H9 (cell line): Measurements from ENCODE around the gene PTGER3. TPM values are rescaled to one million over a fixed set of nuclear protein-coding genes. Genes with fewer than 3 reads are reported as not detected.

Experiments
- DNase-seq: peaks from one replicate; pipeline ENCODE4 v3.0.0-alpha.2; 2017
- H2AFZ ChIP-seq: one replicate; pipeline ENCODE4 v1.6.1; 2013; ENCODE audit warnings: mild to moderate bottlenecking, low read length, control low read depth, moderate library complexity
- H2AK5ac ChIP-seq: 2 replicates; pipeline ENCODE4 v1.6.1; 2013; ENCODE audit warnings: low read length, control low read depth, mixed read lengths; ENCODE audit not compliant: insufficient read length
- H2BK120ac ChIP-seq: one replicate; pipeline ENCODE4 v1.6.1; 2013; ENCODE audit warnings: low read depth, mild to moderate bottlenecking, low read length, control low read depth, inconsistent platforms; ENCODE audit not compliant: poor library complexity, severe bottlenecking
- H2BK12ac ChIP-seq: 2 replicates; pipeline ENCODE4 v1.6.1; 2013; ENCODE audit warnings: low read length, control low read depth, mixed read lengths, low read depth; ENCODE audit not compliant: insufficient read length
- H2BK15ac ChIP-seq: 2 replicates; pipeline ENCODE4 v1.6.1; 2013; ENCODE audit warnings: low read depth, low read length, control low read depth
- H2BK20ac ChIP-seq: one replicate; pipeline ENCODE4 v1.6.1; 2013; ENCODE audit warnings: low read depth, mild to moderate bottlenecking, low read length, control low read depth, inconsistent platforms; ENCODE audit not compliant: poor library complexity, severe bottlenecking
- H2BK5ac ChIP-seq: 2 replicates; pipeline ENCODE4 v1.6.1; 2013; ENCODE audit warnings: low read length, control low read depth, mixed read lengths; ENCODE audit not compliant: insufficient read length
- H3K14ac ChIP-seq: 2 replicates; pipeline ENCODE4 v1.6.1; 2013; ENCODE audit warnings: low read length, control low read depth; ENCODE audit not compliant: insufficient read depth
- H3K18ac ChIP-seq: 2 replicates; pipeline ENCODE4 v1.6.1; 2013; ENCODE audit warnings: low read depth, mild to moderate bottlenecking, mixed read lengths, low read length, control low read depth; ENCODE audit not compliant: insufficient read length
- H3K23ac ChIP-seq: 2 replicates; pipeline ENCODE4 v1.6.1; 2013; ENCODE audit warnings: low read length, control low read depth, mixed read lengths, low read depth; ENCODE audit not compliant: insufficient read length
- H3K23me2 ChIP-seq: 2 replicates; pipeline ENCODE4 v1.6.1; 2013; ENCODE audit warnings: low read depth, mild to moderate bottlenecking, mixed read lengths, low read length, control low read depth; ENCODE audit not compliant: insufficient read length, poor library complexity, severe bottlenecking
- H3K27ac ChIP-seq: 2 replicates; pipeline ENCODE4 v1.5.1; 2013; ENCODE audit warnings: low read length, control low read depth, mixed read lengths, low read depth; ENCODE audit not compliant: insufficient read length
- H3K27me3 ChIP-seq: 2 replicates; pipeline ENCODE4 v1.6.1; 2013; ENCODE audit warnings: low read length, control low read depth, inconsistent platforms; ENCODE audit not compliant: insufficient read depth
- H3K4ac ChIP-seq: 2 replicates; pipeline ENCODE4 v1.6.1; 2013; ENCODE audit warnings: low read depth, mild to moderate bottlenecking, control low read depth, inconsistent platforms, low read length, moderate library complexity
- H3K4me1 ChIP-seq: 2 replicates; pipeline ENCODE4 v1.6.1; 2013; ENCODE audit warnings: low read length, control low read depth, inconsistent platforms; ENCODE audit not compliant: insufficient read depth
- H3K4me2 ChIP-seq: 2 replicates; pipeline ENCODE4 v1.6.1; 2013; ENCODE audit warnings: low read length, control low read depth, mixed read lengths; ENCODE audit not compliant: insufficient read length, insufficient read depth
- H3K56ac ChIP-seq: 2 replicates; pipeline ENCODE4 v1.6.1; 2013; ENCODE audit warnings: low read depth, mild to moderate bottlenecking, mixed read lengths, low read length, control low read depth; ENCODE audit not compliant: insufficient read length
- H3K79me1 ChIP-seq: 2 replicates; pipeline ENCODE4 v1.6.1; 2013; ENCODE audit warnings: low read depth, mild to moderate bottlenecking, moderate library complexity, low read length, control low read depth, inconsistent platforms; ENCODE audit not compliant: insufficient read depth, poor library complexity, severe bottlenecking
- H3K79me2 ChIP-seq: 2 replicates; pipeline ENCODE4 v1.6.1; 2013; ENCODE audit warnings: low read length, control low read depth, inconsistent platforms; ENCODE audit not compliant: insufficient read depth
- H3K9ac ChIP-seq: 2 replicates; pipeline ENCODE4 v1.6.1; 2013; ENCODE audit warnings: low read length, control low read depth, mixed read lengths; ENCODE audit not compliant: insufficient read length; ENCODE audit errors: extremely low read depth
- H3K9me3 ChIP-seq: one replicate; pipeline ENCODE4 v1.6.1; 2013; ENCODE audit warnings: low read depth, low read length, inconsistent platforms; ENCODE audit not compliant: control insufficient read depth
- H3T11ph ChIP-seq: one replicate; pipeline ENCODE4 v1.6.1; 2013; ENCODE audit warnings: mild to moderate bottlenecking, low read length, control low read depth, inconsistent platforms
- H4K20me1 ChIP-seq: one replicate; pipeline ENCODE4 v1.6.1; 2013; ENCODE audit not compliant: control insufficient read depth, insufficient read length, insufficient read depth
- H4K5ac ChIP-seq: 2 replicates; pipeline ENCODE4 v1.6.1; 2013; ENCODE audit warnings: low read depth, mild to moderate bottlenecking, mixed read lengths, low read length, control low read depth; ENCODE audit not compliant: insufficient read length
- H4K8ac ChIP-seq: replicated peaks from 2 replicates; pipeline ENCODE4 v1.6.1; 2013; ENCODE audit warnings: low read length, control low read depth, mixed read lengths, low read depth; ENCODE audit not compliant: insufficient read length
- H4K91ac ChIP-seq: 2 replicates; pipeline ENCODE4 v1.6.1; 2013; ENCODE audit warnings: low read depth, mild to moderate bottlenecking, moderate library complexity, mixed read lengths, low read length, control low read depth; ENCODE audit not compliant: insufficient read length
- H3K27ac Mint-ChIP-seq, 3 experiments: 2 replicates in 2 of 3; 3 replicates in 1 of 3; pipeline ENCODE4 v1.8.0; 2020 to 2021; ENCODE audit warnings: mixed read lengths in 3 of 3, mild to moderate bottlenecking in 1 of 3, moderate library complexity in 1 of 3
- H3K27me3 Mint-ChIP-seq: 2 replicates; pipeline ENCODE4 v1.8.0; 2021; ENCODE audit warnings: low read depth, mild to moderate bottlenecking, moderate library complexity, mixed read lengths
- H3K36me3 Mint-ChIP-seq, 3 experiments: 2 replicates in 2 of 3; 3 replicates in 1 of 3; pipeline ENCODE4 v1.8.0; 2020 to 2021; ENCODE audit warnings: low read depth in 3 of 3, mixed read lengths in 3 of 3; ENCODE audit not compliant: insufficient read depth in 1 of 3
- H3K4me1 Mint-ChIP-seq, 2 experiments: 2 replicates each; pipeline ENCODE4 v1.8.0; 2020; ENCODE audit warnings: mixed read lengths in 2 of 2
- H3K4me3 Mint-ChIP-seq, 2 experiments: 2 replicates in 1 of 2; 3 replicates in 1 of 2; pipeline ENCODE4 v1.8.0; 2020 to 2021; ENCODE audit warnings: mild to moderate bottlenecking in 2 of 2, mixed read lengths in 2 of 2, moderate library complexity in 1 of 2
- H3K9me3 Mint-ChIP-seq, 2 experiments: 2 replicates in 1 of 2; 3 replicates in 1 of 2; pipeline ENCODE4 v1.8.0; 2020; ENCODE audit warnings: mild to moderate bottlenecking in 2 of 2, mixed read lengths in 2 of 2, moderate library complexity in 1 of 2
- CTCF ChIP-seq: fragments of 200-600 bp; sonication (generic); conservative IDR thresholded peaks from 3 replicates; pipeline ENCODE4 v1.8.0; 2021; ENCODE audit warnings: antibody characterized with exemption, mild to moderate bottlenecking
- total RNA-seq: library from RNA; stranded (reverse); gene quantifications from 2 replicates; pipeline ENCODE4 v1.2.1, GENCODE V29; 2021

Gene PTGER3
- total RNA-seq, 1 experiment from 2014 or later = 0.26 TPM

GRCh38 chr1:71087060-71087459 lies 39.4 kb upstream of the PTGER3 start:
- Histone ChIP-seq H3K4ac (no peak overlapping the region), H2BK5ac (no peak overlapping the region), H2AK5ac (no peak overlapping the region), H3K79me2 (no peaks in the 10 kb centered on the region), H3K9ac (no peak overlapping the region), H4K20me1 (no peaks in the 10 kb centered on the region), H3K14ac (no peak overlapping the region), H2AFZ (no peak overlapping the region), H4K8ac (no peak overlapping the region), H3K9me3 (no peaks in the 10 kb centered on the region), H3K23me2 (no peaks in the 10 kb centered on the region), H2BK120ac (no peak overlapping the region), H3K18ac (no peak overlapping the region), H3K27me3 (no peaks in the 10 kb centered on the region), H3K27ac (no peak overlapping the region), H3K79me1 (no peaks in the 10 kb centered on the region), H2BK12ac (no peak overlapping the region), H3T11ph (no peak overlapping the region), H3K56ac (no peak overlapping the region), H2BK20ac (no peak overlapping the region), H3K4me2 (no peak overlapping the region), H2BK15ac (no peak overlapping the region), H4K5ac (no peak overlapping the region), H4K91ac (no peak overlapping the region), H3K4me1 (no peaks in the 10 kb centered on the region), H3K23ac (no peak overlapping the region)
- H3K9me3 Mint-ChIP-seq = no peaks in the 10 kb centered on the region
- peaks cover 0 to 5% of the 10 kb centered on the region in 2 experiments; a peak in 3 of 4 replicates for H3K4me1 Mint-ChIP-seq
- TF ChIP-seq CTCF = peak; percentile 41; the same call in 2 of the 3 replicates
- DNase-seq = peak; percentile 31
- no peak overlapping the region for H3K4me3 Mint-ChIP-seq
- H3K27me3 Mint-ChIP-seq = peaks cover 49% of the 10 kb centered on the region
- no peak overlapping the region for H3K27ac Mint-ChIP-seq
- H3K36me3 Mint-ChIP-seq = no peaks in the 10 kb centered on the region
